Measurements from ENCODE around the gene PDCD2L. TPM values are rescaled to one million over a fixed set of nuclear protein-coding genes. Genes with fewer than 3 reads are reported as not detected.

Gene PDCD2L
- total and polyA plus RNA-seq, 10 of the 15 experiments (the other 5 are each of a cell fraction or from before 2014, with no cell fraction given): 7.2 to 41.3 (median 26.9) TPM

DNA sequence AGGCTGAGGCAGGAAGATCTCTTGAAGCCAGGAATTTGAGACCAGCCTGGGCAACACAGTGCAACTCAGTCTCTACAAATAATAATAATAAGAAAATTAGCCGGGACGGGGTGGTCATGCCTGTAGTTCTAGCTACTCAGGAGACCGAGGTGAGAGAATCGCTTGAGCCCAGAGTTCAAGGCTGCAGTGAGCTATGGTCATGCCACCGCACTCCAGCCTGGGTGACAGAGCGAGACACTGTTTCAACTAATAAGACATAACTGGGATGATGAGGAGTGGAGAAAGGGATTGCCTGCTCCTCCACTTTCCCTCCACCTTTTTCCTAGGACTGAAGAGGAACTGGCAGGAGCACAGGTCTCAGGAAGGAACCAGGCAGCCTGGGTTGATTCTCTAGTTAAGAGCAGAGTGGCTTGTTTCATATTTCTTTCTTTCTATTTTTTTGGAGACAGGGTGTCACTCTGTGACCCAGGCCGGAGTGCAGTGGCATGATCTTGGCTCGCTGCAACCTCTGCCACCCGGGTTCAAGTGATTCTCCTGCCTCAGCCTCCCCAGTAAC is 43.8 kb upstream of the PDCD2L start (continued):
- TF ChIP-seq, protein P1, sequence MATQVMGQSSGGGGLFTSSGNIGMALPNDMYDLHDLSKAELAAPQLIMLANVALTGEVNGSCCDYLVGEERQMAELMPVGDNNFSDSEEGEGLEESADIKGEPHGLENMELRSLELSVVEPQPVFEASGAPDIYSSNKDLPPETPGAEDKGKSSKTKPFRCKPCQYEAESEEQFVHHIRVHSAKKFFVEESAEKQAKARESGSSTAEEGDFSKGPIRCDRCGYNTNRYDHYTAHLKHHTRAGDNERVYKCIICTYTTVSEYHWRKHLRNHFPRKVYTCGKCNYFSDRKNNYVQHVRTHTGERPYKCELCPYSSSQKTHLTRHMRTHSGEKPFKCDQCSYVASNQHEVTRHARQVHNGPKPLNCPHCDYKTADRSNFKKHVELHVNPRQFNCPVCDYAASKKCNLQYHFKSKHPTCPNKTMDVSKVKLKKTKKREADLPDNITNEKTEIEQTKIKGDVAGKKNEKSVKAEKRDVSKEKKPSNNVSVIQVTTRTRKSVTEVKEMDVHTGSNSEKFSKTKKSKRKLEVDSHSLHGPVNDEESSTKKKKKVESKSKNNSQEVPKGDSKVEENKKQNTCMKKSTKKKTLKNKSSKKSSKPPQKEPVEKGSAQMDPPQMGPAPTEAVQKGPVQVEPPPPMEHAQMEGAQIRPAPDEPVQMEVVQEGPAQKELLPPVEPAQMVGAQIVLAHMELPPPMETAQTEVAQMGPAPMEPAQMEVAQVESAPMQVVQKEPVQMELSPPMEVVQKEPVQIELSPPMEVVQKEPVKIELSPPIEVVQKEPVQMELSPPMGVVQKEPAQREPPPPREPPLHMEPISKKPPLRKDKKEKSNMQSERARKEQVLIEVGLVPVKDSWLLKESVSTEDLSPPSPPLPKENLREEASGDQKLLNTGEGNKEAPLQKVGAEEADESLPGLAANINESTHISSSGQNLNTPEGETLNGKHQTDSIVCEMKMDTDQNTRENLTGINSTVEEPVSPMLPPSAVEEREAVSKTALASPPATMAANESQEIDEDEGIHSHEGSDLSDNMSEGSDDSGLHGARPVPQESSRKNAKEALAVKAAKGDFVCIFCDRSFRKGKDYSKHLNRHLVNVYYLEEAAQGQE (IDR thresholded peaks at IDR 0.05; ENCODE audit: low read depth, low read length): no peak
- TF ChIP-seq KAT2A (conservative IDR thresholded peaks at IDR 0.05; ENCODE audit: control insufficient read depth, low read depth, low read length) (no peak), EGR1 (IDR thresholded peaks at IDR 0.05; ENCODE audit: borderline replicate concordance in 1 of 2, low read depth in 2 of 2, low read length in 2 of 2) (no peak), MEF2A (IDR thresholded peaks at IDR 0.05; ENCODE audit: insufficient read depth, low read depth, low read length) (no peak), PML (IDR thresholded peaks at IDR 0.05; ENCODE audit: low read length) (no peak), CBFB (IDR thresholded peaks at IDR 0.05; ENCODE audit: low read depth) (no peak), DPF2 (IDR thresholded peaks at IDR 0.05) (no peak), SPI1 (IDR thresholded peaks at IDR 0.05; ENCODE audit: borderline replicate concordance, insufficient read depth, low read depth, low read length) (no peak), TAF1 (IDR thresholded peaks at IDR 0.05; ENCODE audit: borderline replicate concordance, low read depth, low read length) (no peak), HCFC1 (IDR thresholded peaks at IDR 0.05; ENCODE audit: low read length) (no peak), BRCA1 (IDR thresholded peaks at IDR 0.05; ENCODE audit: low read depth, low read length) (no peak)
- TF ChIP-seq, protein P2, sequence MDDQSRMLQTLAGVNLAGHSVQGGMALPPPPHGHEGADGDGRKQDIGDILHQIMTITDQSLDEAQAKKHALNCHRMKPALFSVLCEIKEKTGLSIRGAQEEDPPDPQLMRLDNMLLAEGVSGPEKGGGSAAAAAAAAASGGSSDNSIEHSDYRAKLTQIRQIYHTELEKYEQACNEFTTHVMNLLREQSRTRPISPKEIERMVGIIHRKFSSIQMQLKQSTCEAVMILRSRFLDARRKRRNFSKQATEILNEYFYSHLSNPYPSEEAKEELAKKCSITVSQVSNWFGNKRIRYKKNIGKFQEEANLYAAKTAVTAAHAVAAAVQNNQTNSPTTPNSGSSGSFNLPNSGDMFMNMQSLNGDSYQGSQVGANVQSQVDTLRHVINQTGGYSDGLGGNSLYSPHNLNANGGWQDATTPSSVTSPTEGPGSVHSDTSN (IDR thresholded peaks at IDR 0.05; ENCODE audit: insufficient replicate concordance, low read depth, low read length): no peak
- TF ChIP-seq, protein P3, sequence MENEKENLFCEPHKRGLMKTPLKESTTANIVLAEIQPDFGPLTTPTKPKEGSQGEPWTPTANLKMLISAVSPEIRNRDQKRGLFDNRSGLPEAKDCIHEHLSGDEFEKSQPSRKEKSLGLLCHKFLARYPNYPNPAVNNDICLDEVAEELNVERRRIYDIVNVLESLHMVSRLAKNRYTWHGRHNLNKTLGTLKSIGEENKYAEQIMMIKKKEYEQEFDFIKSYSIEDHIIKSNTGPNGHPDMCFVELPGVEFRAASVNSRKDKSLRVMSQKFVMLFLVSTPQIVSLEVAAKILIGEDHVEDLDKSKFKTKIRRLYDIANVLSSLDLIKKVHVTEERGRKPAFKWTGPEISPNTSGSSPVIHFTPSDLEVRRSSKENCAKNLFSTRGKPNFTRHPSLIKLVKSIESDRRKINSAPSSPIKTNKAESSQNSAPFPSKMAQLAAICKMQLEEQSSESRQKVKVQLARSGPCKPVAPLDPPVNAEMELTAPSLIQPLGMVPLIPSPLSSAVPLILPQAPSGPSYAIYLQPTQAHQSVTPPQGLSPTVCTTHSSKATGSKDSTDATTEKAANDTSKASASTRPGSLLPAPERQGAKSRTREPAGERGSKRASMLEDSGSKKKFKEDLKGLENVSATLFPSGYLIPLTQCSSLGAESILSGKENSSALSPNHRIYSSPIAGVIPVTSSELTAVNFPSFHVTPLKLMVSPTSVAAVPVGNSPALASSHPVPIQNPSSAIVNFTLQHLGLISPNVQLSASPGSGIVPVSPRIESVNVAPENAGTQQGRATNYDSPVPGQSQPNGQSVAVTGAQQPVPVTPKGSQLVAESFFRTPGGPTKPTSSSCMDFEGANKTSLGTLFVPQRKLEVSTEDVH (IDR thresholded peaks at IDR 0.05; ENCODE audit: low read depth, partially characterized antibody): no peak
